ENCODE data around the gene UNC5C.

Gene UNC5C

DNA sequence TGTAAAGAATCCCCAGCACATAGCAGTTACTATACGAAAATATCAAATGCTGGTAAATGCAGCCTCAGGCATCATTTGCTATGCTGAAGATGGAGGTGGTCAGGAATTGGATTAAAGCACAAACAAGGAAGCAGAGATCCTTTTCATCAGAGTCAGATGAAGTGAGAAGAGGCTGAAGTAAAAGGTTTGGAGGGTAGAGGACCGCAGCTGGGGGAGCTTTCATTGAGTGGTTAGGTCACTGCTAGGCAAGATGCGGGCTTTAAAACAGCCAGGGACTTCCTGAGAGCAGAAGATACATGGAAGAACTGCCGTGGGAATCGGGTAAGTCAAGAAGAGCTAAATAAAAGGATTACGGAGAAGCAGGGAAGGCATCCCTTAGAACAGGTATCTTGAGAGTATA lies 351.4 kb downstream of the UNC5C start:
- H3K9me3 ChIP-seq (ENCODE audit: control insufficient read depth in 1 of 2, low read length in 2 of 2) = no peaks in the 10 kb centered on the region
- no peak overlapping the region for H3K4me3 ChIP-seq (ENCODE audit: low read depth in 1 of 2, low read length in 2 of 2)
- no peaks in the 10 kb centered on the region for H3K27me3 ChIP-seq (ENCODE audit: control insufficient read depth in 1 of 2, insufficient read depth in 2 of 2, low read length in 2 of 2)
- no peak overlapping the region for H3K27ac ChIP-seq (ENCODE audit: low read depth, low read length)
- no peaks in the 10 kb centered on the region for H3K36me3 ChIP-seq (ENCODE audit: control insufficient read depth in 1 of 2, insufficient read depth in 2 of 2, low read length in 2 of 2)
- no peak overlapping the region for H3K9ac ChIP-seq (ENCODE audit: low read depth in 1 of 2, low read length in 2 of 2)
- H3K4me1 ChIP-seq (ENCODE audit: control insufficient read depth in 1 of 2, insufficient read depth in 2 of 2, low read length in 2 of 2) = no peaks in the 10 kb centered on the region

DNA sequence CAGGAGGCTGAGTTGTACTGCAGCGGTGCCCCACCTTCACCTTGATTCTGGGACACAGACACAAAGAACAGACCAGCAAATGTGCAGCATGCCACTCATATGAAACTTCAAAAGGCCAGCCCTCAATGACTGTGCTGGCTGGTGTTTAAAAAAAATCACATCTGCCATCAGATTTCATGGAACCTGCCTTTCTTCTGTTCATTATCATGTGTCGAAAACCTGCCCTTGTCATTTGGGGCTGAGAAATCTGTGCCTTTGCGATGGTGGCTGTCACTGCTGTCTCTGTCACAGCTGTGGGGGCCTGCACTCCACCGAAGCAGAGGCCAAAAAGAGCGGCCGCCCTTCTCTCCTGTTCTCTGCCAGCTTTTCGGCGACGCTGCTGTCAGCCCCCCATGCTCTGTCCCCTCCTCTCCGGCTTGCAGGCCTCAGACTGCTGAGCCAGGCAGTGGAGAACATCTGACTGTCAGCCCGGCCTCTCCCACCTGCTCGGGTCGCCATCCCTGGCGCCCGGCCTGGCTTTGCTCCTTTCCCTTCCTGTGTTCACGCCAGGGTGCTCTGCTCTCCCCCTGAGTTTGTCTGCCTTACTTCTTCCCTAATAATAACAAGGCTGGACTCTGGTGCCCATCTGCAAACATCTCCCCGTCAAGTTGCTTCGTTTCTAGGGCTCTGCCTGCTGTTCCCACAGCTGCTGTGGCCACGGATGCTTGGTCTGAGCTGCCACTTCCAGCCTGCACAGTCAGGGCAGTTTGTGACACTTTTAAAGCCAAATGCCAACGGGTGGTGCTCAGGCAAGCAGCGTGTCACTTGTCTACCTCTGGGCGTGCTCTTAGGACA lies 355.2 kb downstream of the UNC5C start:
- Histone ChIP-seq H3K27me3 (ENCODE audit: control insufficient read depth in 1 of 2, insufficient read depth in 2 of 2, low read length in 2 of 2) (no peaks in the 10 kb centered on the region), H3K4me3 (ENCODE audit: low read depth in 1 of 2, low read length in 2 of 2) (no peak overlapping the region), H3K27ac (ENCODE audit: low read depth, low read length) (no peak overlapping the region), H3K4me1 (ENCODE audit: control insufficient read depth in 1 of 2, insufficient read depth in 2 of 2, low read length in 2 of 2) (no peaks in the 10 kb centered on the region), H3K9me3 (ENCODE audit: control insufficient read depth in 1 of 2, low read length in 2 of 2) (no peaks in the 10 kb centered on the region), H3K9ac (ENCODE audit: low read depth in 1 of 2, low read length in 2 of 2) (no peak overlapping the region), H3K36me3 (ENCODE audit: control insufficient read depth in 1 of 2, insufficient read depth in 2 of 2, low read length in 2 of 2) (no peaks in the 10 kb centered on the region)

DNA sequence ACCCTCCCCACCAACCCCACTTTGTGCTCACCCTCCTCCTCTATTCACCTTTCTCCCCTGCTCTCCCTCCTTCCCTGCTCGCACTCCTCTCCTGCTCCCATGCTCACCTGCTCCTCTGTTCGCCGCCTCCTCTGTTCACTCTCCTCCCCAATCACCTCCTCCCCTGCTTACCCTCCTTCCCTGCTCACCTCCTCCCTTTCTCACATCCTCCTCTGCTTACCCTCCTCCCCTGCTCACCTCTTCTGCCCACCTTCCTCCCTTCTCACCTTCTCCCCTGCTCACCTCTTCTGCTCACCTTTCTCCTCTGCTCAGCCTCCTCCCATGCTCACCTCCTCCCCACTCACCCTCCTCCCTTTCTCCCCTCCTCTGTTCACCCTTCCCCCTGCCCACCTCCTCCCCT lies 357.2 kb downstream of the UNC5C start:
- Histone ChIP-seq H3K9ac (ENCODE audit: low read depth in 1 of 2, low read length in 2 of 2) (no peak overlapping the region), H3K4me3 (ENCODE audit: low read depth in 1 of 2, low read length in 2 of 2) (no peak overlapping the region), H3K4me1 (ENCODE audit: control insufficient read depth in 1 of 2, insufficient read depth in 2 of 2, low read length in 2 of 2) (no peaks in the 10 kb centered on the region), H3K27me3 (ENCODE audit: control insufficient read depth in 1 of 2, insufficient read depth in 2 of 2, low read length in 2 of 2) (no peaks in the 10 kb centered on the region), H3K9me3 (ENCODE audit: control insufficient read depth in 1 of 2, low read length in 2 of 2) (no peaks in the 10 kb centered on the region), H3K27ac (ENCODE audit: low read depth, low read length) (no peak overlapping the region), H3K36me3 (ENCODE audit: control insufficient read depth in 1 of 2, insufficient read depth in 2 of 2, low read length in 2 of 2) (no peaks in the 10 kb centered on the region)

DNA sequence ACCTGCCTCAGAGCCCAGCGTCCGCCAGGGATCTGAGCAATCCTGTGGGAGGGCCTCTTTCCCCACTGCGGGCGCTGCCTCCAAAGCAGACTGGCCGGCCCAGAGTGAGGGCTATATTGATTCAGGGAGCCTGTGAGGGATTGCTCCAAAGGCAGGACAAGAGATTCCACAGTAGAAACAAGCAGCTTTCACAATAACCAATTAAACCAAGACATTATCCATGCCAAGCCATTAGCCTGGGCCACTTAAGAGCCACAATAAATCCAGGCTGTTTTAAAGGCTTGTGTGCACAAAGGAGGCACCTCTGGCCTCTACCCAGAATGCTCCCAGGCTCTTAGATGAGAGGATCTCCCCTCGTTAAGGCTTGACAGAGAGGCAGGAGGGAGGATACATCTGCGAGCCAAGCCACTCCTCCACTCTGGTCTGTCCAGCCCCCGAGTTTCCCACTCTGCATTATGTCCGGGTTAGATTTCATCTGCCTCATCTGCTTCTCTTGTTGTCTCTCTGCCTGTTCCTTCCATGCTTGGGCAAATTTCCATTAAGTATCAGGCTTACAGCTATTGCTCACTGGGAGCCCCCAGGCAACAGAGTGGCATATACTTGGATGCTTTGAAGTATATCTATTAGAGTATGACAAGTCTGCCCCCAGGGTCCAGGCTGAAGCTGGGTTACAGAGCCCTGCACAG lies 357.9 kb downstream of the UNC5C start:
- no peaks in the 10 kb centered on the region for H3K4me1 ChIP-seq (ENCODE audit: control insufficient read depth in 1 of 2, insufficient read depth in 2 of 2, low read length in 2 of 2)
- H3K27me3 ChIP-seq (ENCODE audit: control insufficient read depth in 1 of 2, insufficient read depth in 2 of 2, low read length in 2 of 2) = no peaks in the 10 kb centered on the region
- no peak overlapping the region for H3K27ac ChIP-seq (ENCODE audit: low read depth, low read length)
- no peak overlapping the region for H3K4me3 ChIP-seq (ENCODE audit: low read depth in 1 of 2, low read length in 2 of 2)
- no peak overlapping the region for H3K9ac ChIP-seq (ENCODE audit: low read depth in 1 of 2, low read length in 2 of 2)
- no peaks in the 10 kb centered on the region for H3K9me3 ChIP-seq (ENCODE audit: control insufficient read depth in 1 of 2, low read length in 2 of 2)
- H3K36me3 ChIP-seq (ENCODE audit: control insufficient read depth in 1 of 2, insufficient read depth in 2 of 2, low read length in 2 of 2) = no peaks in the 10 kb centered on the region

DNA sequence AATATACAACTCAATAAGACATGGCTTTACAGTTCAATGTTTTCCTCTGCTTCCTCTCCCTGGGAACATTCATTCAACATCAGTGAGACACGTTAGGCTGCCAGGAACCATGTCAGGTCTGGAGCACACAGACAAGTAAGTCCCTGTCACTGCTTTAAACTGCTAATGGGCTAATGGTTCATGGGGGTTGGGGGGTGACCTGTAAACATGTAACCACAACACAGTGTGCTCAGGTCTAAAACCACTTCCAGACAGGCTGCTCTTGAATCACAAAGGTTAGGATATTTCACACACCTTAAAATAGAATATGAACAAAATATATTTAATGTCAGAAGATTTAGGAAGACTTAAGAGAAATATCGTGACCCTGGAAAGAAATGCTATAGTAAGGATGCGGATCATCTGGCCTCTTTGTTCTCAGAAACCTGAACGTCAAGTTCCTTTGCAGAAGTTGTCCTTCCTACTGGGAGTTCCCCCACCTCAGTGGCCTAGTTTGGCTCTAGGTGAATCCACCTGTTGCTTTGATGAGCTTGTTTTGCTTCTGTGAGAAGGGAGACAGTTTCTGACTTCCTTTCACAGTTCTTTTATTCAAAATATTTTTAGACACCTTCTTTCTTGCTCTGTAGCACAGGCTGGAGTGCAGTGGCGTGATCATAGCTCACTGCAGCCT lies 359.9 kb downstream of the UNC5C start:
- Histone ChIP-seq H3K36me3 (ENCODE audit: control insufficient read depth in 1 of 2, insufficient read depth in 2 of 2, low read length in 2 of 2) (no peaks in the 10 kb centered on the region), H3K9me3 (ENCODE audit: control insufficient read depth in 1 of 2, low read length in 2 of 2) (no peaks in the 10 kb centered on the region), H3K4me1 (ENCODE audit: control insufficient read depth in 1 of 2, insufficient read depth in 2 of 2, low read length in 2 of 2) (no peaks in the 10 kb centered on the region), H3K27ac (ENCODE audit: low read depth, low read length) (no peak overlapping the region), H3K9ac (ENCODE audit: low read depth in 1 of 2, low read length in 2 of 2) (no peak overlapping the region), H3K4me3 (ENCODE audit: low read depth in 1 of 2, low read length in 2 of 2) (no peak overlapping the region), H3K27me3 (ENCODE audit: control insufficient read depth in 1 of 2, insufficient read depth in 2 of 2, low read length in 2 of 2) (no peaks in the 10 kb centered on the region)

DNA sequence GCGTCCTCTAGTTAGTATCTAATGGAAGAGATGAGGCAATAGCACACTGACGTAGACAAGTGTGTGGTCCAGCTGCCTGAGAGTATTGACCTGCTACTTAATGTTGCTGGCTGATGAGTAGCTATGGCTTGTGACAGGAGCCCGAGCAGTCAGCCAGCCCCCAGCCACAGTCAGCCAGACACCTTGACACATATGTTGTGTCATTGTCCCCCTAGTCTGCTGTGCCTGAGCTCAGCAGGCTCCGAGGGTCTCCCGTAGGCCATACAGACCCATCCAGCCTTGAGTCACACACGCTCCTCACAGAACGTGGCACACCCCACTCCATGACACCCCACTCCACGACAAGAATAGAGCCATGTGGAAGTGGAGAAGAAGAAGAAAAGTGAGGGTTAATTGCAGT lies 362.1 kb downstream of the UNC5C start:
- no peaks in the 10 kb centered on the region for H3K9me3 ChIP-seq (ENCODE audit: control insufficient read depth in 1 of 2, low read length in 2 of 2)
- H3K27me3 ChIP-seq (ENCODE audit: control insufficient read depth in 1 of 2, insufficient read depth in 2 of 2, low read length in 2 of 2) = no peaks in the 10 kb centered on the region
- no peak overlapping the region for H3K27ac ChIP-seq (ENCODE audit: low read depth, low read length)
- no peak overlapping the region for H3K9ac ChIP-seq (ENCODE audit: low read depth in 1 of 2, low read length in 2 of 2)
- H3K4me3 ChIP-seq (ENCODE audit: low read depth in 1 of 2, low read length in 2 of 2) = no peak overlapping the region
- no peaks in the 10 kb centered on the region for H3K4me1 ChIP-seq (ENCODE audit: control insufficient read depth in 1 of 2, insufficient read depth in 2 of 2, low read length in 2 of 2)
- H3K36me3 ChIP-seq (ENCODE audit: control insufficient read depth in 1 of 2, insufficient read depth in 2 of 2, low read length in 2 of 2) = no peaks in the 10 kb centered on the region

DNA sequence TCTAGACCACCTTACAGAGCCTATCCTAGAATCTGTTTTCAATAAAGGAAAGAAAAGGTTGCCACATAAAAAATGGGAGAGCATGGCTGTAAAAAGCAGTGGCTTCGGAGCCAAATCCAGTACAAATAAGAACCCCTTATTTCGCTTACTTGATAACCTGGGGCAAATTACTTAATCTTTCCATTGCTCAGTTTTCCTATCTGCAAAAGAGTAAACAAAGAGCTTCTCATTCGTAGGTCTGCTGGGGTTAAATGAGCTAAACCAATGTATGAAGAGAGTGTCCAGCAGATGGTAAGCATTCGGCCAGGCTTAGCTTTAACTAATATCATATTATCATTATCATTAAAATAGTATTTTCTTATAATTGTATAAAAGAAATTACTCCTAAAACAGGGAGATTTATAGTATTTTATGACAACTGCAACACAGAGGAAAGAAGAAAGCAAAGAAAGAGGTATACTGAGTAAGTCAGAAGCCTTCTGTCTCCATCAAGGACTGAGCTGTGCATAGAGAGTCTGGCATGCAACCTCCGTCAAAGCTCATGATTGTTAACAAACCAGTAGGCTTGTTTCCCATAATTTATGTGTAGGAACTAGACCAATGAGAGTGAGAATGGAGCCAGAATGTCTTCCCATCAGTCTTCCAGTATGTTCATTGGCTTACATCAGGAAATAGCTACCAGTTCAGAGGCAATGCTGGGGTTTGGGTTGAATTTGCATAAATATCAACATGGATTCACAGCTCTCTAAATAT lies 364.9 kb downstream of the UNC5C start:
- Histone ChIP-seq H3K4me3 (ENCODE audit: low read depth in 1 of 2, low read length in 2 of 2) (no peak overlapping the region), H3K27me3 (ENCODE audit: control insufficient read depth in 1 of 2, insufficient read depth in 2 of 2, low read length in 2 of 2) (no peaks in the 10 kb centered on the region), H3K27ac (ENCODE audit: low read depth, low read length) (no peak overlapping the region)

DNA sequence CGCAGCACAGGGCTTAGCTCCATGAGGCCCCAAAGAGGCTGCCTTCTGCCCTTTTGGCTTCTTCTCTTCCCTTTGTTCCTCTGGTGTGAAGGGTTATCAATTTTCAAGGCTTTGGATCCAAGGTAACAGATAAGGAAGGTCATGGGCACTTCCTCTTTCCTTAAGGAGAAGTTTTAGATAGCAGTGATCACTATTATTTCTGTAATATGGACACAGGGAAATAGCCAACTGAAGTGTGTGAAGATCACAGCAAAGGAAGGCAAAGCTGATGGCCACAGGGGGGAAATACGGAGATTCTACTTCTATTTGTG lies 366.8 kb downstream of the UNC5C start:
- peaks cover 0 to 2% of the 10 kb centered on the region in 2 donors for H3K9me3 ChIP-seq (ENCODE audit: control insufficient read depth in 1 of 2, low read length in 2 of 2)
- no peak overlapping the region for H3K27ac ChIP-seq (ENCODE audit: low read depth, low read length)
- no peaks in the 10 kb centered on the region for H3K4me1 ChIP-seq (ENCODE audit: control insufficient read depth in 1 of 2, insufficient read depth in 2 of 2, low read length in 2 of 2)
- H3K9ac ChIP-seq (ENCODE audit: low read depth in 1 of 2, low read length in 2 of 2) = no peak overlapping the region
- no peak overlapping the region for H3K4me3 ChIP-seq (ENCODE audit: low read depth in 1 of 2, low read length in 2 of 2)
- no peaks in the 10 kb centered on the region for H3K27me3 ChIP-seq (ENCODE audit: control insufficient read depth in 1 of 2, insufficient read depth in 2 of 2, low read length in 2 of 2)
- no peaks in the 10 kb centered on the region for H3K36me3 ChIP-seq (ENCODE audit: control insufficient read depth in 1 of 2, insufficient read depth in 2 of 2, low read length in 2 of 2)

More for the DNA sequence above, 364.9 kb downstream of the UNC5C start:
- H3K4me1 ChIP-seq (ENCODE audit: control insufficient read depth in 1 of 2, insufficient read depth in 2 of 2, low read length in 2 of 2) = no peaks in the 10 kb centered on the region
- no peaks in the 10 kb centered on the region for H3K36me3 ChIP-seq (ENCODE audit: control insufficient read depth in 1 of 2, insufficient read depth in 2 of 2, low read length in 2 of 2)
- no peaks in the 10 kb centered on the region for H3K9me3 ChIP-seq (ENCODE audit: control insufficient read depth in 1 of 2, low read length in 2 of 2)
- H3K9ac ChIP-seq (ENCODE audit: low read depth in 1 of 2, low read length in 2 of 2) = no peak overlapping the region

DNA sequence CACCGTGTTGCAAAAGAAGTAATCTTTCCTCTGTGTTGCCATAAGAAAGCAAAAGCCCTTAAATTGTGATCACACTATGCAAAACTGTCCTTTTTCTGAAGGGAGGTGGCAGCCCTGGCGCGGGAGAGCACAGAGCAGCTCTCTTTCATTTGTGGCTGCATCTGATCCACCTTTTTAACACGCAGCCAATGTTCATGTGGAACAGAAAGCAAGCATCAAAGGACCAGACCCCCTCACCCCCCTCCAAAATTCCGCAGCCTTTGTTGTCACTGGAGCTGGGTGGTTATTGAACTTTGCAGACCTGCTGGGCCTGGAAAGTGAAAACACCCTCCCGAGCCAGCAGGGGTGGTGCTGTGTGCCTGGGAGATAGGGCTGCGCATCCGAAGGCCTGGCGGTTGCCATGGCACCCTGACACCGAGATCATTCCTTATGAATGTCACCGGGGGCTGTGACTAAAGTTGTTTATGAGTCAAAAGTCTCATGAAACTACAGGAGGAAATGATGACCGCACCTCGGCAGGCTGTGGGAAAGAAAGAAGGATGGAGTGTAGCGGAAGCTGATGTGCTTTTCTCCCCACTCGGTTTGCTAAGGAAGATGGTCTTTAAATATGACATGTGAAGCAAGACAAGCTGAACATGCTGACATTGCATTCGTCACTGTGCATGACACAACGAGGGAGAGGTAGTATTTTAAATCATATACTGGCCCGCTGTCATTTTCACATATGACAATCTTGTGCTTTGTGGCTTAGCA lies 367.4 kb downstream of the UNC5C start:
- Histone ChIP-seq H3K4me3 (ENCODE audit: low read depth in 1 of 2, low read length in 2 of 2) (no peak overlapping the region), H3K27ac (ENCODE audit: low read depth, low read length) (no peak overlapping the region), H3K36me3 (ENCODE audit: control insufficient read depth in 1 of 2, insufficient read depth in 2 of 2, low read length in 2 of 2) (no peaks in the 10 kb centered on the region), H3K27me3 (ENCODE audit: control insufficient read depth in 1 of 2, insufficient read depth in 2 of 2, low read length in 2 of 2) (no peaks in the 10 kb centered on the region), H3K9me3 (ENCODE audit: control insufficient read depth in 1 of 2, low read length in 2 of 2) (peaks cover 0 to 2% of the 10 kb centered on the region in 2 donors), H3K4me1 (ENCODE audit: control insufficient read depth in 1 of 2, insufficient read depth in 2 of 2, low read length in 2 of 2) (no peaks in the 10 kb centered on the region), H3K9ac (ENCODE audit: low read depth in 1 of 2, low read length in 2 of 2) (no peak overlapping the region)

Measured in duodenal mucosa (tissue), 2 donors.